Fibroblast of gingiva (primary cell): ENCODE measurements around the gene AUNIP.

ENCODE experiments used
- DNase-seq: peaks from one replicate; pipeline ENCODE4 v3.0.0-alpha.2; 2011; ENCODE audit warnings: low read depth

Gene AUNIP

GRCh38 chr1:25828491-25828890, 30.8 kb downstream of the AUNIP start:
- DNase-seq, result no peak

GRCh38 chr1:25826571-25826970, 32.7 kb downstream of the AUNIP start:
- no peak for DNase-seq

- no peak for DNase-seq
Observed at GRCh38 chr1:25825605-25826004, 33.7 kb downstream of the AUNIP start.

- DNase-seq, result peak; percentile 47
Observed at GRCh38 chr1:25821630-25822091, 37.6 kb downstream of the AUNIP start.

- DNase-seq, result no peak
Observed at GRCh38 chr1:25821112-25821476, 38.2 kb downstream of the AUNIP start.

- peak; percentile 54 for DNase-seq
Observed at GRCh38 chr1:25820247-25821111, 38.8 kb downstream of the AUNIP start.

- DNase-seq, result peak; percentile 69
Observed at GRCh38 chr1:25819491-25820246, 39.6 kb downstream of the AUNIP start, which contains the start of gene MTFR1L. MTFR1L (plus strand) TSS chr1:25819954; CDS start chr1:25823105, 3,151 bp downstream.

- DNase-seq, result no peak
Observed at GRCh38 chr1:25818569-25818968, 40.7 kb downstream of the AUNIP start.

- DNase-seq, result no peak
Observed at GRCh38 chr1:25817840-25818501, 41.3 kb downstream of the AUNIP start.

- no peak for DNase-seq
Observed at GRCh38 chr1:25816112-25816718, 43.0 kb downstream of the AUNIP start.

- no peak for DNase-seq
Observed at GRCh38 chr1:25815208-25816111, 43.8 kb downstream of the AUNIP start.

- DNase-seq, result no peak
Observed at GRCh38 chr1:25814549-25815087, 44.6 kb downstream of the AUNIP start.

GRCh38 chr1:25813734-25814471, 45.4 kb downstream of the AUNIP start:
- DNase-seq, result no peak

GRCh38 chr1:25813071-25813733, 46.1 kb downstream of the AUNIP start:
- no peak for DNase-seq

GRCh38 chr1:25811384-25812082, 47.7 kb downstream of the AUNIP start:
- DNase-seq, result no peak

GRCh38 chr1:25810341-25811299, 48.6 kb downstream of the AUNIP start:
- DNase-seq, result peak; percentile 30

- DNase-seq, result no peak
Observed at GRCh38 chr1:25809929-25810328, 49.3 kb downstream of the AUNIP start.
